B cell (primary cell): ENCODE measurements around the gene ATP9B. TPM values are rescaled to one million over a fixed set of nuclear protein-coding genes. Genes with fewer than 3 reads are reported as not detected.

Experiments
- ATAC-seq: fragments of 200-7000 bp; cut with Tn5 transposase; one replicate; pipeline ENCODE4 v1.10.0; 2021; ENCODE audit warnings: low read depth, mild to moderate bottlenecking, moderate number of reproducible peaks, moderate library complexity
- CTCF ChIA-PET: fragments of 350-600 bp; sonication (Branson Sonifier 250); formaldehyde crosslinking; loops from one replicate; lab custom pipeline; 2021; ENCODE audit warnings: antibody characterized with exemption, inconsistent platforms; lab: Charles Lee
- POLR2A ChIA-PET: fragments of 350-600 bp; sonication (Branson Sonifier 250); formaldehyde crosslinking; loops from one replicate; lab custom pipeline; 2021; ENCODE audit warnings: antibody characterized with exemption; lab: Charles Lee
- DNase-seq: peaks from one replicate; pipeline ENCODE4 v3.0.0; 2013
- H2AFZ ChIP-seq: 2 replicates; pipeline ENCODE4 v1.6.1; 2012; ENCODE audit warnings: mild to moderate bottlenecking, low read depth, low read length; ENCODE audit not compliant: insufficient read depth, poor library complexity, severe bottlenecking
- H3K27ac ChIP-seq, 2 donors: 1 replicate in 1 of 2; 2 replicates in 1 of 2; pipeline ENCODE4 v1.5.1; 2012 to 2013; ENCODE audit warnings: low read length in 2 of 2, mild to moderate bottlenecking in 2 of 2, moderate library complexity in 1 of 2
- H3K27me3 ChIP-seq, 4 experiments: fragments of 200-600 bp in 1 of 4; sonication (generic) in 1 of 4; replicated peaks in 1 of 4; 1 replicate in 2 of 4; 2 replicates in 2 of 4; pipeline versions ENCODE4 v1.6.1 to v1.7.0; 2013 to 2016; ENCODE audit warnings: low read length in 3 of 4, mild to moderate bottlenecking in 2 of 4, mixed read lengths in 1 of 4, moderate library complexity in 1 of 4; ENCODE audit not compliant: insufficient read depth in 4 of 4, control insufficient read depth in 3 of 4; ENCODE audit errors: control extremely low read depth in 1 of 4
- H3K36me3 ChIP-seq, 2 experiments: replicated peaks in 1 of 2; 1 replicate in 1 of 2; 2 replicates in 1 of 2; pipeline versions ENCODE4 v1.6.1 to v1.7.1; 2013; ENCODE audit warnings: low read length in 1 of 2; ENCODE audit not compliant: insufficient read depth in 2 of 2, control insufficient read depth in 1 of 2; ENCODE audit errors: control extremely low read depth in 1 of 2, extremely low read depth in 1 of 2
- H3K4me1 ChIP-seq, 2 donors: fragments of 200-600 bp in 1 of 2; sonication (generic) in 1 of 2; 1 replicate in 1 of 2; 2 replicates in 1 of 2; pipeline versions ENCODE4 v1.5.1 to v1.6.1; 2013 to 2017; ENCODE audit warnings: low read length in 2 of 2; ENCODE audit not compliant: control insufficient read depth in 2 of 2, insufficient read depth in 2 of 2
- H3K4me2 ChIP-seq: replicated peaks from 2 replicates; pipeline ENCODE3; 2012; ENCODE audit warnings: mild to moderate bottlenecking, low read depth, low read length; ENCODE audit not compliant: poor library complexity, severe bottlenecking
- H3K4me3 ChIP-seq, 5 experiments: fragments of 200-600 bp in 1 of 5; sonication (generic) in 1 of 5; 1 replicate in 3 of 5; 2 replicates in 2 of 5; pipeline versions ENCODE4 v1.5.1 to v1.7.0; 2011 to 2016; ENCODE audit warnings: low read length in 4 of 5, mild to moderate bottlenecking in 4 of 5, low read depth in 2 of 5, control low read depth in 1 of 5, moderate library complexity in 1 of 5; ENCODE audit not compliant: insufficient read depth in 1 of 5; ENCODE audit errors: control extremely low read depth in 1 of 5, extremely low read depth in 1 of 5
- H3K79me2 ChIP-seq: fragments of 200-600 bp; sonication (generic); one replicate; pipeline ENCODE4 v1.6.0; 2016; ENCODE audit warnings: low read length; ENCODE audit not compliant: control insufficient read depth, insufficient read depth
- H3K9ac ChIP-seq: fragments of 200-600 bp; sonication (generic); 2 replicates; pipeline ENCODE4 v1.6.1; 2017; ENCODE audit warnings: mild to moderate bottlenecking, low read length, moderate library complexity
- H3K9me3 ChIP-seq, 3 donors: one replicate each; pipeline versions ENCODE4 v1.6.1 to v1.7.1; 2013; ENCODE audit warnings: low read length in 2 of 3; ENCODE audit not compliant: control insufficient read depth in 2 of 3, insufficient read depth in 1 of 3; ENCODE audit errors: control extremely low read depth in 1 of 3
- H4K20me1 ChIP-seq: 2 replicates; pipeline ENCODE4 v1.6.0; 2012; ENCODE audit warnings: mild to moderate bottlenecking, low read length; ENCODE audit not compliant: insufficient read depth, control insufficient read depth, poor library complexity, severe bottlenecking
- H3K27ac Mint-ChIP-seq: one replicate; pipeline ENCODE4 v1.8.0; 2021; ENCODE audit warnings: mixed read lengths
- H3K27me3 Mint-ChIP-seq: one replicate; pipeline ENCODE4 v1.8.0; 2021; ENCODE audit warnings: mixed read lengths
- H3K4me1 Mint-ChIP-seq: one replicate; pipeline ENCODE4 v1.8.0; 2021; ENCODE audit warnings: mixed read lengths
- H3K4me3 Mint-ChIP-seq: one replicate; pipeline ENCODE4 v1.8.0; 2021; ENCODE audit warnings: mixed read lengths
- H3K9me3 Mint-ChIP-seq: one replicate; pipeline ENCODE4 v1.8.0; 2022; ENCODE audit warnings: mixed read lengths; ENCODE audit not compliant: insufficient read depth
- CTCF ChIP-seq: fragments of 200-600 bp; IDR thresholded peaks from one replicate; pipeline ENCODE4 v1.8.0; 2022; ENCODE audit warnings: antibody characterized with exemption, mild to moderate bottlenecking
- EZH2 ChIP-seq: IDR thresholded peaks from 2 replicates; pipeline ENCODE4 v1.6.1; 2012; ENCODE audit warnings: borderline replicate concordance, low read depth, mild to moderate bottlenecking, moderate library complexity, low read length; ENCODE audit not compliant: insufficient read depth, poor library complexity, severe bottlenecking
- WGBS: methylation state at CpG from one replicate; pipeline ENCODE4 v1.1.5; 2013; ENCODE audit warnings: missing lambda C conversion rate; ENCODE audit not compliant: insufficient coverage; 5-methylcytosine and 5-hydroxymethylcytosine counted together
- intact Hi-C: fragments of 100-400 bp; cut with micrococcal nuclease; formaldehyde crosslinking; loops from one replicate; pipeline ENCODE4 v1.10.0; 2022
- polyA plus RNA-seq: library from polyadenylated mRNA; depleted of rRNA; stranded (reverse); fragments of >200 nt; gene quantifications from 2 replicates; pipeline ENCODE4 v1.2.3, GENCODE V29; 2012
- total RNA-seq, 2 donors: library from RNA; stranded (reverse); fragments of 120-200 nt in 1 of 2; gene quantifications; 1 replicate in 1 of 2; 2 replicates in 1 of 2; pipeline versions ENCODE4 v1.2.3 to v1.2.4, GENCODE V29; 2013 to 2022

The ATP9B gene
- total and polyA plus RNA-seq, 2 donors (not counting 1 experiment from before 2014, with no cell fraction given): 34.3 to 71.7 TPM

- CTCF ChIA-PET: no interaction called here
- DNase-seq (no peak), ATAC-seq (no peak)
- no peak for TF ChIP-seq CTCF
- TF ChIP-seq EZH2: no peak
- WGBS: over 99% methylated on average over 8 of the region's 8 CpGs
- no peak overlapping the region for H3K9ac ChIP-seq
- no peaks in the 10 kb centered on the region for H3K27me3 Mint-ChIP-seq
- no peaks in the 10 kb centered on the region for H3K9me3 ChIP-seq
- no peak overlapping the region for H3K4me2 ChIP-seq
- POLR2A ChIA-PET: no interaction called here
- no peaks in the 10 kb centered on the region for H4K20me1 ChIP-seq
- H3K27me3 ChIP-seq: no peaks in the 10 kb centered on the region
- H3K9me3 Mint-ChIP-seq: no peaks in the 10 kb centered on the region
- H3K79me2 ChIP-seq: no peaks in the 10 kb centered on the region
- no peak overlapping the region for H3K27ac ChIP-seq
- H3K4me3 ChIP-seq: no peak overlapping the region
- no peak overlapping the region for H3K4me3 Mint-ChIP-seq
- intact Hi-C loops: no loop called here
- peaks cover 0 to 30% of the 10 kb centered on the region in 2 experiments for H3K36me3 ChIP-seq
- H2AFZ ChIP-seq: no peak overlapping the region
- no peaks in the 10 kb centered on the region for H3K4me1 Mint-ChIP-seq
- no peak overlapping the region for H3K27ac Mint-ChIP-seq
- H3K4me1 ChIP-seq: no peaks in the 10 kb centered on the region
These were observed 230.5 kb downstream of the ATP9B start for GRCh38 chr18:79299711-79300110.

- no peak overlapping the region for H3K4me3 Mint-ChIP-seq
- H3K27me3 Mint-ChIP-seq: no peaks in the 10 kb centered on the region
- H4K20me1 ChIP-seq: no peaks in the 10 kb centered on the region
- DNase-seq: no peak
- no peaks in the 10 kb centered on the region for H3K9me3 ChIP-seq
- no peaks in the 10 kb centered on the region for H3K79me2 ChIP-seq
- H3K27ac Mint-ChIP-seq: no peak overlapping the region
- no peak for ATAC-seq
- WGBS: 98% methylated on average over 7 of the region's 9 CpGs
- no peaks in the 10 kb centered on the region for H3K4me1 ChIP-seq
- no peaks in the 10 kb centered on the region for H3K9me3 Mint-ChIP-seq
- ChIA-PET CTCF (no interaction called here), POLR2A (no interaction called here)
- intact Hi-C loops: no loop called here
- TF ChIP-seq EZH2 (no peak), CTCF (no peak)
- no peaks in the 10 kb centered on the region for H3K4me1 Mint-ChIP-seq
- no peak overlapping the region for H3K27ac ChIP-seq
- peaks cover 0 to 36% of the 10 kb centered on the region in 2 experiments for H3K36me3 ChIP-seq
- no peak overlapping the region for H3K9ac ChIP-seq
- H2AFZ ChIP-seq: no peak overlapping the region
- H3K4me2 ChIP-seq: no peak overlapping the region
- no peaks in the 10 kb centered on the region for H3K27me3 ChIP-seq
- H3K4me3 ChIP-seq: no peak overlapping the region
These were observed 231.2 kb downstream of the ATP9B start for GRCh38 chr18:79300413-79300812.
